H1 (cell line): ENCODE measurements around the gene SAMD7. TPM values are rescaled to one million over a fixed set of nuclear protein-coding genes. Genes with fewer than 3 reads are reported as not detected.

Experiments used
- CTCF ChIA-PET: fragments of 300-600 bp; sonication (Branson Sonifier 250); formaldehyde crosslinking; loops from one replicate; lab custom pipeline; 2021; ENCODE audit not compliant: partially characterized antibody; lab: Charles Lee
- POLR2A ChIA-PET: fragments of 300-600 bp; sonication (Branson Sonifier 250); formaldehyde crosslinking; loops from one replicate; lab custom pipeline; 2021; ENCODE audit warnings: inconsistent platforms; ENCODE audit not compliant: partially characterized antibody; lab: Charles Lee
- DNase-seq, 2 experiments: peaks; one replicate each; pipeline versions ENCODE4 v3.0.0 to v3.0.0-alpha.2; 2010 to 2022; ENCODE audit warnings: low spot score in 2 of 2, low read depth in 1 of 2, mixed read lengths in 1 of 2
- FAIRE-seq: peaks from 2 replicates; lab custom pipeline; 2011; peaks lifted over from hg19 to GRCh38; lab: Jason Lieb, UNC
- H2AFZ ChIP-seq: 2 replicates; pipeline ENCODE4 v1.8.1; 2012; ENCODE audit warnings: low read length, inconsistent platforms
- H2AK5ac ChIP-seq: 2 replicates; pipeline ENCODE4 v1.6.1; 2013; ENCODE audit warnings: low read depth, low read length
- H2BK120ac ChIP-seq: replicated peaks from 2 replicates; pipeline ENCODE3; 2013; ENCODE audit warnings: low read depth, low read length, inconsistent platforms
- H2BK12ac ChIP-seq: 2 replicates; pipeline ENCODE4 v1.6.1; 2013; ENCODE audit warnings: low read depth, low read length
- H2BK15ac ChIP-seq: 2 replicates; pipeline ENCODE4 v1.6.1; 2013; ENCODE audit warnings: low read length
- H2BK20ac ChIP-seq: 2 replicates; pipeline ENCODE4 v1.6.1; 2013; ENCODE audit warnings: low read length
- H2BK5ac ChIP-seq: 2 replicates; pipeline ENCODE4 v1.6.1; 2013; ENCODE audit warnings: low read depth, low read length
- H3K14ac ChIP-seq: 2 replicates; pipeline ENCODE4 v1.6.1; 2013; ENCODE audit warnings: inconsistent platforms; ENCODE audit not compliant: insufficient read length
- H3K18ac ChIP-seq: 2 replicates; pipeline ENCODE4 v1.6.1; 2013; ENCODE audit warnings: low read length; ENCODE audit errors: extremely low read depth
- H3K23ac ChIP-seq: 2 replicates; pipeline ENCODE4 v1.6.1; 2013; ENCODE audit warnings: inconsistent platforms; ENCODE audit not compliant: insufficient read length
- H3K23me2 ChIP-seq: 2 replicates; pipeline ENCODE4 v1.6.1; 2013; ENCODE audit warnings: low read depth, low read length
- H3K27ac ChIP-seq: 2 replicates; pipeline ENCODE4 v1.6.1; 2011; ENCODE audit warnings: low read depth, low read length, inconsistent platforms
- H3K27me3 ChIP-seq, 4 experiments: replicated peaks in 1 of 4; 1 replicate in 1 of 4; 2 replicates in 3 of 4; pipeline versions ENCODE4 v1.6.1 to v1.8.1; 2011 to 2013; ENCODE audit warnings: low read length in 3 of 4, mild to moderate bottlenecking in 3 of 4, inconsistent platforms in 2 of 4, mixed read lengths in 2 of 4, moderate library complexity in 1 of 4; ENCODE audit not compliant: control insufficient read depth in 3 of 4, insufficient read depth in 3 of 4; ENCODE audit errors: extremely low read depth in 1 of 4
- H3K36me3 ChIP-seq, 4 experiments: 2 replicates each; pipeline versions ENCODE4 v1.6.1 to v1.8.1; 2011 to 2013; ENCODE audit warnings: mild to moderate bottlenecking in 4 of 4, low read length in 3 of 4, moderate library complexity in 2 of 4, control low read depth in 1 of 4, inconsistent platforms in 1 of 4; ENCODE audit not compliant: insufficient read depth in 4 of 4, control insufficient read depth in 2 of 4
- H3K4ac ChIP-seq: replicated peaks from 2 replicates; pipeline ENCODE3; 2013; ENCODE audit warnings: low read length, low read depth, mixed read lengths, inconsistent platforms; ENCODE audit not compliant: insufficient read length
- H3K4me1 ChIP-seq, 4 experiments: replicated peaks in 1 of 4; 1 replicate in 1 of 4; 2 replicates in 3 of 4; pipeline versions ENCODE4 v1.6.1 to v1.8.1; 2011 to 2013; ENCODE audit warnings: low read length in 3 of 4, inconsistent platforms in 2 of 4, mixed read lengths in 1 of 4; ENCODE audit not compliant: insufficient read depth in 4 of 4, control insufficient read depth in 3 of 4
- H3K4me2 ChIP-seq, 2 experiments: 2 replicates each; pipeline versions ENCODE4 v1.6.1 to v1.8.1; 2011 to 2013; ENCODE audit warnings: low read depth in 2 of 2, low read length in 2 of 2, control low read depth in 1 of 2, inconsistent platforms in 1 of 2, mild to moderate bottlenecking in 1 of 2; ENCODE audit not compliant: insufficient read depth in 1 of 2
- H3K4me3 ChIP-seq, 4 experiments: fragments of 200-600, 300-600 bp in 1 of 4; sonication (generic), shearing (Covaris generic), sonication (Bioruptor Twin) in 1 of 4; 2 replicates each; pipeline versions ENCODE4 v1.5.1 to v1.8.1; 2011 to 2016; ENCODE audit warnings: low read length in 4 of 4, low read depth in 3 of 4, control low read depth in 2 of 4, inconsistent platforms in 2 of 4, mild to moderate bottlenecking in 2 of 4, mixed read lengths in 1 of 4, moderate library complexity in 1 of 4; ENCODE audit not compliant: insufficient read depth in 2 of 4; ENCODE audit errors: extremely low read depth in 1 of 4
- H3K56ac ChIP-seq: replicated peaks from 2 replicates; pipeline ENCODE3; 2013; ENCODE audit warnings: low read depth, mild to moderate bottlenecking, mixed read lengths, low read length, inconsistent platforms; ENCODE audit not compliant: insufficient read length
- H3K79me1 ChIP-seq: 2 replicates; pipeline ENCODE4 v1.6.1; 2013; ENCODE audit warnings: low read depth, low read length, control low read depth
- H3K79me2 ChIP-seq, 2 experiments: 2 replicates each; pipeline versions ENCODE4 v1.6.1 to v1.8.1; 2012 to 2013; ENCODE audit warnings: low read length in 2 of 2, mild to moderate bottlenecking in 2 of 2, inconsistent platforms in 1 of 2; ENCODE audit not compliant: insufficient read depth in 2 of 2, control insufficient read depth in 1 of 2
- H3K9ac ChIP-seq, 4 experiments: replicated peaks in 1 of 4; 1 replicate in 1 of 4; 2 replicates in 3 of 4; pipeline versions ENCODE4 v1.6.1 to v1.8.1; 2011 to 2013; ENCODE audit warnings: low read depth in 3 of 4, low read length in 3 of 4, control low read depth in 2 of 4, mild to moderate bottlenecking in 2 of 4, moderate library complexity in 2 of 4, inconsistent platforms in 1 of 4; ENCODE audit errors: extremely low read depth in 1 of 4
- H3K9me3 ChIP-seq, 2 experiments: 2 replicates each; pipeline versions ENCODE4 v1.6.1 to v1.8.1; 2012 to 2013; ENCODE audit warnings: mild to moderate bottlenecking in 2 of 2, moderate library complexity in 2 of 2, control low read depth in 1 of 2, inconsistent platforms in 1 of 2, low read depth in 1 of 2, low read length in 1 of 2, mixed read lengths in 1 of 2; ENCODE audit not compliant: insufficient read depth in 2 of 2
- H4K20me1 ChIP-seq, 2 experiments: replicated peaks in 1 of 2; 2 replicates each; pipeline versions ENCODE3 to v1.8.1; 2011 to 2013; ENCODE audit warnings: inconsistent platforms in 2 of 2, low read length in 2 of 2, mild to moderate bottlenecking in 1 of 2; ENCODE audit not compliant: insufficient read depth in 2 of 2, control insufficient read depth in 1 of 2
- H4K5ac ChIP-seq: 2 replicates; pipeline ENCODE4 v1.6.1; 2013; ENCODE audit warnings: low read length, low read depth, mixed read lengths, inconsistent platforms; ENCODE audit not compliant: insufficient read length
- H4K8ac ChIP-seq: 2 replicates; pipeline ENCODE4 v1.8.0; 2013; ENCODE audit warnings: mild to moderate bottlenecking, moderate library complexity, low read length, inconsistent platforms; ENCODE audit not compliant: insufficient read depth; ENCODE audit errors: extremely low read depth
- H4K91ac ChIP-seq: replicated peaks from 2 replicates; pipeline ENCODE3; 2013; ENCODE audit warnings: low read length, mixed read lengths, inconsistent platforms; ENCODE audit not compliant: insufficient read length
- CHD1 ChIP-seq: IDR thresholded peaks from 2 replicates; pipeline ENCODE4 v1.6.1; 2012; ENCODE audit warnings: low read depth, low read length, improper control_type of control experiment
- EZH2 ChIP-seq: fragments of 200-600 bp; sonication (generic); IDR thresholded peaks from 2 replicates; pipeline ENCODE4 v1.7.1; 2012; ENCODE audit warnings: low read depth, mild to moderate bottlenecking, moderate library complexity, low read length, inconsistent platforms; ENCODE audit not compliant: severe bottlenecking
- HDAC6 ChIP-seq: IDR thresholded peaks from one replicate; pipeline ENCODE4 v1.7.1; 2012; ENCODE audit warnings: low read depth, mild to moderate bottlenecking, inconsistent platforms, low read length, moderate library complexity
- JUND ChIP-seq: IDR thresholded peaks from 2 replicates; pipeline ENCODE4 v1.6.1; 2011; ENCODE audit warnings: mild to moderate bottlenecking, improper control_type of control experiment, low read length
- KDM4A ChIP-seq: IDR thresholded peaks from one replicate; pipeline ENCODE4 v1.7.1; 2012; ENCODE audit warnings: low read depth, mild to moderate bottlenecking, moderate library complexity, low read length, inconsistent platforms; ENCODE audit not compliant: severe bottlenecking
- MAFK ChIP-seq: IDR thresholded peaks from 2 replicates; pipeline ENCODE4 v1.6.1; 2012; ENCODE audit warnings: low read depth, mild to moderate bottlenecking, improper control_type of control experiment, low read length
- SIRT6 ChIP-seq: IDR thresholded peaks from one replicate; pipeline ENCODE4 v1.7.1; 2012; ENCODE audit warnings: low read length, inconsistent platforms
- TBP ChIP-seq: IDR thresholded peaks from 2 replicates; pipeline ENCODE4 v1.6.1; 2011; ENCODE audit warnings: low read depth, low read length, improper control_type of control experiment
- ZNF274 ChIP-seq: IDR thresholded peaks from 2 replicates; pipeline ENCODE4 v1.7.0; 2012; ENCODE audit warnings: low read length, borderline replicate concordance; ENCODE audit errors: extremely low read depth
- WGBS, 2 experiments: shearing (Covaris generic) in 1 of 2; methylation state at CpG; one replicate each; pipeline versions ENCODE4 v1.1.6 to v1.1.7; 2013 to 2015; ENCODE audit warnings: low lambda C conversion rate in 2 of 2, mixed read lengths in 2 of 2, inconsistent platforms in 1 of 2, low coverage in 1 of 2, missing lambda C conversion rate in 1 of 2; ENCODE audit not compliant: insufficient replicate concordance in 2 of 2, insufficient coverage in 1 of 2, insufficient read length in 1 of 2; ENCODE audit errors: extremely low coverage in 1 of 2, missing lambda C conversion rate in 1 of 2; 5-methylcytosine and 5-hydroxymethylcytosine counted together
- polyA plus RNA-seq, 7 experiments: library from polyadenylated mRNA; depleted of rRNA in 3 of 7; stranded (reverse) in 5 of 7; unstranded in 2 of 7; fragments of >200 nt in 5 of 7; fragments of 200-250 nt in 2 of 7; gene quantifications; 1 replicate in 5 of 7; 2 replicates in 1 of 7; 4 replicates in 1 of 7; pipeline versions ENCODE4 v1.2.1 to v1.2.3, GENCODE V29; 2011 to 2013; ENCODE audit warnings: missing spikeins in 2 of 7, mixed read lengths in 2 of 7
- total RNA-seq: library from RNA; stranded (reverse); fragmentation: NEBNext Ultra II Directional; extraction: Animal tissue kit (Norgen Biotek cat#: 25700); gene quantifications from 2 replicates; pipeline ENCODE4 v1.2.1, GENCODE V29; 2021
- TF ChIP-seq, protein P1 (sequence below): IDR thresholded peaks from 2 replicates; pipeline ENCODE4 v1.6.1; 2011; ENCODE audit warnings: low read depth, mild to moderate bottlenecking, low read length; ENCODE audit not compliant: insufficient read depth
- TF ChIP-seq, protein P2 (sequence below): IDR thresholded peaks from 2 replicates; pipeline ENCODE4 v1.6.1; 2012; ENCODE audit warnings: inconsistent platforms

The SAMD7 gene
- total and polyA plus RNA-seq, 2 of the 8 experiments (the other 6 are each of a cell fraction or from before 2014, with no cell fraction given), result not detected

DNA sequence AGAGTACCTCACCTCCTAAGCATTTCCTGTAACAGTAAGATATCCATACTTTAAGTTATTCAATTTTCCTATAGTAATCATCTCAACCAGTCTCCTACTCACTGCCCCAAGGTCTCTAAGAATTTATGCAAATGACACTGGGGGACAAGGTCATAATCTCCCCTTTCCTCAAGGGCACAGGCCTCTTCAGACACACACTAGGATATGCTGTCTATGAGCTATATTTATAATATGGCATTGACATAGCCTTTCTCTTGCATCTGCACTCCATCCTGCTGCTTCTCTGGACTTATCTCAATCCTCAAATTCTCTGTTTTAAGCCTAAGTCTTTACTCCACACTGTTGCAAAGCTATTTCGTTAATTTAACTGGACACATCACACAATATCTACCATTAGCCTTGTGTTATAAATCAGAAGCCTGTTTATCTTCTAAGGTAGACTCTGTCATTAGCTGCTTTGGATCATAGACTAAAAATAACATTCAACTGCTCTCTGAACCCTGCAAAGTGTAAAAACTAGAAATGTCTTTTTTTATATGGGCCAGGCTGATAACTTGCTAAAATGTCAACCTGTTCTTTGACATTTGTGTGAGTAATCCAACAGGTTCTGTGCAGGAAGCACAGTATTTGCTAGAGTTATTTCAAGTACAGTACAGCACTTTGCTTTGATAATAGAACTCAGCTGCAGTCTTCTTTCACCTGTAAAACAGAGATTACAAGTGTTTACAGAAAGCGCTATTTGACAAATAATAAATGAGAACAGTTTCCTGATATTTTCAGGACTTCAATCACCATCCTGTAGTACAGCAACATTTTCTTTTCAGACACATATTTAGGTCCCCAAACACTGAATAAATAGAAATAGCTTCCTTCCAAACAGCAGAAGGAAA lies 37.4 kb downstream of the SAMD7 start:
- CTCF ChIA-PET, result interaction anchor here (1.3 kb wide), 2 partner anchors 68 to 82 kb away, joined by 3 read pairs; no protein-coding TSS in a partner anchor
- Histone ChIP-seq H3K4me1 (no peaks in the 10 kb centered on the region), H3K18ac (no peak overlapping the region), H3K56ac (no peak overlapping the region), H2BK5ac (no peak overlapping the region), H3K23ac (no peak overlapping the region), H2BK20ac (no peak overlapping the region), H2BK15ac (no peak overlapping the region), H3K4me3 (no peak overlapping the region), H3K4ac (no peak overlapping the region), H4K91ac (no peak overlapping the region), H3K4me2 (no peak overlapping the region), H2BK12ac (no peak overlapping the region), H3K27me3 (no peaks in the 10 kb centered on the region), H3K27ac (no peak overlapping the region), H3K9me3 (no peaks in the 10 kb centered on the region), H4K8ac (no peak overlapping the region), H3K14ac (no peak overlapping the region), H4K5ac (no peak overlapping the region), H2AK5ac (no peak overlapping the region), H3K79me2 (no peaks in the 10 kb centered on the region), H2AFZ (no peak overlapping the region), H3K23me2 (no peaks in the 10 kb centered on the region), H3K79me1 (no peaks in the 10 kb centered on the region), H3K36me3 (no peaks in the 10 kb centered on the region), H2BK120ac (no peak overlapping the region), H3K9ac (no peak overlapping the region), H4K20me1 (no peaks in the 10 kb centered on the region)
- FAIRE-seq (no peak), DNase-seq (no peak)
- 88% methylated on average over 2 of the region's 2 CpGs; no CpG with 5 or more reads in 1 of the 2 experiments for WGBS, 2 experiments
- POLR2A ChIA-PET, result interaction anchor here (4.8 kb wide), 1 partner anchor 18 kb away, joined by 22 read pairs; the partner anchor contains the start of gene SEC62
- TF ChIP-seq JUND (no peak), MAFK (no peak), EZH2 (no peak), TBP (no peak), CHD1 (no peak), ZNF274 (no peak), KDM4A (no peak), SIRT6 (no peak), HDAC6 (no peak)
- TF ChIP-seq, protein P1, sequence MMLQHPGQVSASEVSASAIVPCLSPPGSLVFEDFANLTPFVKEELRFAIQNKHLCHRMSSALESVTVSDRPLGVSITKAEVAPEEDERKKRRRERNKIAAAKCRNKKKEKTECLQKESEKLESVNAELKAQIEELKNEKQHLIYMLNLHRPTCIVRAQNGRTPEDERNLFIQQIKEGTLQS, result no peak
- TF ChIP-seq, protein P2, sequence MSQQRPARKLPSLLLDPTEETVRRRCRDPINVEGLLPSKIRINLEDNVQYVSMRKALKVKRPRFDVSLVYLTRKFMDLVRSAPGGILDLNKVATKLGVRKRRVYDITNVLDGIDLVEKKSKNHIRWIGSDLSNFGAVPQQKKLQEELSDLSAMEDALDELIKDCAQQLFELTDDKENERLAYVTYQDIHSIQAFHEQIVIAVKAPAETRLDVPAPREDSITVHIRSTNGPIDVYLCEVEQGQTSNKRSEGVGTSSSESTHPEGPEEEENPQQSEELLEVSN, result no peak
